Coronary artery (tissue), 2 donors: ENCODE measurements around the gene CERKL.

Source experiments
- DNase-seq: peaks from one replicate; pipeline ENCODE4 v3.0.0-alpha.2; 2017; ENCODE audit warnings: low spot score
- H3K27ac ChIP-seq, 2 donors: fragments of 200-600 bp; sonication (generic); one replicate each; pipeline ENCODE4 v1.5.1; 2016 to 2019
- H3K4me3 ChIP-seq: fragments of 200-600 bp; sonication (generic); 2 replicates; pipeline ENCODE4 v1.5.1; 2016; ENCODE audit warnings: mild to moderate bottlenecking, moderate library complexity
- TF ChIP-seq, protein P1 (sequence below): fragments of 200-600 bp; sonication (generic); IDR thresholded peaks from one replicate; pipeline ENCODE4 v1.5.1; 2019; ENCODE audit warnings: antibody characterized with exemption

The CERKL gene

GRCh38 chr2:181660181-181660580 is 3.3 kb upstream of the CERKL start:
- no peak for DNase-seq
- TF ChIP-seq, protein P1, sequence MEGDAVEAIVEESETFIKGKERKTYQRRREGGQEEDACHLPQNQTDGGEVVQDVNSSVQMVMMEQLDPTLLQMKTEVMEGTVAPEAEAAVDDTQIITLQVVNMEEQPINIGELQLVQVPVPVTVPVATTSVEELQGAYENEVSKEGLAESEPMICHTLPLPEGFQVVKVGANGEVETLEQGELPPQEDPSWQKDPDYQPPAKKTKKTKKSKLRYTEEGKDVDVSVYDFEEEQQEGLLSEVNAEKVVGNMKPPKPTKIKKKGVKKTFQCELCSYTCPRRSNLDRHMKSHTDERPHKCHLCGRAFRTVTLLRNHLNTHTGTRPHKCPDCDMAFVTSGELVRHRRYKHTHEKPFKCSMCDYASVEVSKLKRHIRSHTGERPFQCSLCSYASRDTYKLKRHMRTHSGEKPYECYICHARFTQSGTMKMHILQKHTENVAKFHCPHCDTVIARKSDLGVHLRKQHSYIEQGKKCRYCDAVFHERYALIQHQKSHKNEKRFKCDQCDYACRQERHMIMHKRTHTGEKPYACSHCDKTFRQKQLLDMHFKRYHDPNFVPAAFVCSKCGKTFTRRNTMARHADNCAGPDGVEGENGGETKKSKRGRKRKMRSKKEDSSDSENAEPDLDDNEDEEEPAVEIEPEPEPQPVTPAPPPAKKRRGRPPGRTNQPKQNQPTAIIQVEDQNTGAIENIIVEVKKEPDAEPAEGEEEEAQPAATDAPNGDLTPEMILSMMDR = no peak
- Histone ChIP-seq H3K27ac (no peak overlapping the region), H3K4me3 (no peak overlapping the region)

DNA sequence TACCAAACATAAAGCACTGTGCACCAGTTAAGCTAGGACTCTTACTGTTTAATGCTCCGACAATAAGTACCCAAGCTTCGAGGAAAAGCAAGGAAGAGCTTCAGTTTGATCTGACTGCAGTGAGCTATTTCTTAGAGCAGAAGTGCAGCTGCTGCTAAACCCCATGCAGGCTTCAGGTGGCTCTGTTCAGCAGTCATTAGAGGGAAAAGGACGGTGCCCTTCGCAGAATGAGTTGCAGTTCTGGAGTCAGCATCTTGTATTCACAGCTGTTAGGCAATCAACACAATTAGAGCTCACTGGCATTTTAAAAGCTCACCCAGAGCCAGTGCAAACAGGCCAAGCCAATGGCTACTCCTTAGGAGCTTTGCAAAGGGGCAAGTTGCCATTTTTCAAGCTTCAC is 1.5 kb upstream of the CERKL start:
- no peak overlapping the region for H3K27ac ChIP-seq
- no peak for DNase-seq
- TF ChIP-seq, protein P1 = no peak
- no peak overlapping the region for H3K4me3 ChIP-seq

- Histone ChIP-seq H3K4me3 (peak overlapping the region; percentile 82), H3K27ac (no peak overlapping the region)
- TF ChIP-seq, protein P1 = no peak
- DNase-seq = no peak
Measured at GRCh38 chr2:181657379-181657778, 474 bp upstream of the CERKL start.

GRCh38 chr2:181655519-181655918 is 1.4 kb downstream of the CERKL start:
- Histone ChIP-seq H3K27ac (no peak overlapping the region), H3K4me3 (no peak overlapping the region)
- DNase-seq = no peak
- TF ChIP-seq, protein P1 = no peak

- H3K4me3 ChIP-seq = no peak overlapping the region
- TF ChIP-seq, protein P1 = no peak
Measured at GRCh38 chr2:181649436-181649979, 7.4 kb downstream of the CERKL start.

GRCh38 chr2:181648478-181649155 is 8.3 kb downstream of the CERKL start:
- TF ChIP-seq, protein P1 = no peak
- no peak for DNase-seq
- no peak overlapping the region for H3K4me3 ChIP-seq
- no peak overlapping the region for H3K27ac ChIP-seq

More at GRCh38 chr2:181649436-181649979, 7.4 kb downstream of the CERKL start:
- H3K27ac ChIP-seq = no peak overlapping the region
- DNase-seq = no peak

- H3K27ac ChIP-seq = no peak overlapping the region
- TF ChIP-seq, protein P1 = no peak
- H3K4me3 ChIP-seq = no peak overlapping the region
- no peak for DNase-seq
Measured at GRCh38 chr2:181646415-181646987, 10.4 kb downstream of the CERKL start.
